ENCODE results near the gene EXT2.

Gene EXT2

DNA sequence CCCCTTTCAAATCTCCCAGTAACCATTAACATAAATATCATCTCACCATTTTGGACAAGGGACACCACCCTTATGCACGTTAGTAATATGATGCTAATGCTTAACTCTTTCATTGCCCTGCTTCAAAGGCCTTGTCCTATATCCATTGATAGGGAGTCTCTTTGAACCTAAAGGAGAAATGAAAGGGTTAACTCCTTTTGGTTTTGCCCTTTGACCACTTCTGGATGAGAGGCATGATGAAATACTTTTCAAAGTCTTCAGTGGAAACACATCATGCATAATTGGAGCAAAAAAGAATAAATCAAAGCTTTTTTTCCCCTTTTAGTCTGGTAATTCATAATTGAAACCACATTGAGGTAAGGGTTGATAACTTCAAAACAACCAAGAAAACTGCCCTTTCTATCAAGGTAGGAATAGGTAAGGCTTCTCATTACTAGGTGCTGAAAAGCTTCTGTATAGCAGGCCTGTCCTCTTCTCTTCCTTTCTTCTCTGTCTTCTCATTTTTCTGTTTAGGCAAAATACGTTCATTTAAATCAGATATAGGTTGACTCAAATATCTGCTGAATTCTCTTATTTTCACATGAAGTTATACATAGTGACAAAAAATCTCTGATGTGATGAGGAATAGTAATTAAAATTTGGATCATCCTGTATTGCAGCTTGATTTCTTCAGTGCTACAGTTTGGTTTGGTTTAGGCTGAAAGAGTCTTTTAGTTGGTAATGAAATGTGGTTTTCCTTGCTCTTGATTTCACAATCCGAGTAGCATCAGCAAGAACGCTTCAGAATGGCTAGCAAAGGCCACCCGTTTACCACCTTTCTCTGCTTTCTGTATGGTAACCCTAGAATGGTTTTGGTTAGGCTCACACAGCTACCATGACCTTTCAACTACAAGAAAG lies 94.8 kb downstream of the EXT2 start:
- H2AFZ ChIP-seq (ENCODE audit: low read length): no peak overlapping the region
- no peaks in the 10 kb centered on the region for H3K4me1 ChIP-seq (ENCODE audit: low read length)

DNA sequence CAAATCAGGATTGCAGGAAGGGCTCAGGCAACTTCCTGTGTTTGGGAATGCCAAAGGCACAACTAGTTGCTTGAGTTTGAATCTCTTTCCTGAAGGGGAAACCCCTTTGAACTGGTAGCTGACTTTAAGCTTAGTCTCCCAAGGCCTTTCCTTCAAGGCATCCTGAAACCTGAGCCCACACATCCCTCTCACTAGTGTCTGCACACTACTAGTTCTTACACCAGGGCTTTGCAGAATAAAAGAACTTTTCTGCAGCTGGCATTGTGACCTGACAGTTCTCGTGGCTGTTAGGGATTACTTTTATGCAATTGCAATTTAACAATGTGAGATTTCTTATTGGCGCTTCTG lies 95.4 kb downstream of the EXT2 start:
- TF ChIP-seq, protein P1, sequence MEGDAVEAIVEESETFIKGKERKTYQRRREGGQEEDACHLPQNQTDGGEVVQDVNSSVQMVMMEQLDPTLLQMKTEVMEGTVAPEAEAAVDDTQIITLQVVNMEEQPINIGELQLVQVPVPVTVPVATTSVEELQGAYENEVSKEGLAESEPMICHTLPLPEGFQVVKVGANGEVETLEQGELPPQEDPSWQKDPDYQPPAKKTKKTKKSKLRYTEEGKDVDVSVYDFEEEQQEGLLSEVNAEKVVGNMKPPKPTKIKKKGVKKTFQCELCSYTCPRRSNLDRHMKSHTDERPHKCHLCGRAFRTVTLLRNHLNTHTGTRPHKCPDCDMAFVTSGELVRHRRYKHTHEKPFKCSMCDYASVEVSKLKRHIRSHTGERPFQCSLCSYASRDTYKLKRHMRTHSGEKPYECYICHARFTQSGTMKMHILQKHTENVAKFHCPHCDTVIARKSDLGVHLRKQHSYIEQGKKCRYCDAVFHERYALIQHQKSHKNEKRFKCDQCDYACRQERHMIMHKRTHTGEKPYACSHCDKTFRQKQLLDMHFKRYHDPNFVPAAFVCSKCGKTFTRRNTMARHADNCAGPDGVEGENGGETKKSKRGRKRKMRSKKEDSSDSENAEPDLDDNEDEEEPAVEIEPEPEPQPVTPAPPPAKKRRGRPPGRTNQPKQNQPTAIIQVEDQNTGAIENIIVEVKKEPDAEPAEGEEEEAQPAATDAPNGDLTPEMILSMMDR (IDR thresholded peaks at IDR 0.05; ENCODE audit: low read length): no peak
- TF ChIP-seq EZH2 (optimal IDR thresholded peaks at IDR 0.05; ENCODE audit: low read depth, low read length) (no peak), EZH2phosphoT487 (IDR thresholded peaks at IDR 0.05; ENCODE audit: low read length) (no peak)
- H3K27me3 ChIP-seq (replicated peaks; ENCODE audit: insufficient read depth, low read length): no peaks in the 10 kb centered on the region
- no peaks in the 10 kb centered on the region for H3K9me2 ChIP-seq (replicated peaks; ENCODE audit: insufficient read depth, low read length)
- no peak overlapping the region for H3K27ac ChIP-seq (ENCODE audit: low read length)
- H4K20me1 ChIP-seq (ENCODE audit: insufficient read depth, low read length): no peaks in the 10 kb centered on the region
- no peaks in the 10 kb centered on the region for H3K4me1 ChIP-seq (ENCODE audit: low read length)
- no peaks in the 10 kb centered on the region for H3K79me2 ChIP-seq (ENCODE audit: low read length)
- H3F3A ChIP-seq (ENCODE audit: insufficient read depth, low read length): no peaks in the 10 kb centered on the region
- H3K9ac ChIP-seq (ENCODE audit: low read length): no peak overlapping the region
- no peak overlapping the region for H3K4me2 ChIP-seq (ENCODE audit: low read depth, low read length)
- 0 out of 2 replicates have a peak, but pooled peaks cover 5% of the 10 kb centered on the region for H3K36me3 ChIP-seq (replicated peaks; ENCODE audit: insufficient read depth, low read length)
- no peak for DNase-seq
- H3K9me3 ChIP-seq (replicated peaks; ENCODE audit: insufficient read depth, low read length): no peaks in the 10 kb centered on the region
- H2AFZ ChIP-seq (ENCODE audit: low read length): no peak overlapping the region
- H3K4me3 ChIP-seq (ENCODE audit: low read length): no peak overlapping the region

More for the DNA sequence above, 94.8 kb downstream of the EXT2 start:
- no peak overlapping the region for H3K9ac ChIP-seq (ENCODE audit: low read length)
- H3K27me3 ChIP-seq (replicated peaks; ENCODE audit: insufficient read depth, low read length): no peaks in the 10 kb centered on the region
- TF ChIP-seq, protein P1 (IDR thresholded peaks at IDR 0.05; ENCODE audit: low read length): no peak
- TF ChIP-seq EZH2 (optimal IDR thresholded peaks at IDR 0.05; ENCODE audit: low read depth, low read length): no peak
- no peak for TF ChIP-seq EZH2phosphoT487 (IDR thresholded peaks at IDR 0.05; ENCODE audit: low read length)
- no peak overlapping the region for H3K4me2 ChIP-seq (ENCODE audit: low read depth, low read length)
- H3K9me2 ChIP-seq (replicated peaks; ENCODE audit: insufficient read depth, low read length): no peaks in the 10 kb centered on the region
- DNase-seq: no peak
- no peaks in the 10 kb centered on the region for H4K20me1 ChIP-seq (ENCODE audit: insufficient read depth, low read length)
- no peak overlapping the region for H3K4me3 ChIP-seq (ENCODE audit: low read length)
- H3K36me3 ChIP-seq (replicated peaks; ENCODE audit: insufficient read depth, low read length): 0 out of 2 replicates have a peak, but pooled peaks cover 5% of the 10 kb centered on the region
- no peaks in the 10 kb centered on the region for H3F3A ChIP-seq (ENCODE audit: insufficient read depth, low read length)
- H3K9me3 ChIP-seq (replicated peaks; ENCODE audit: insufficient read depth, low read length): no peaks in the 10 kb centered on the region
- no peaks in the 10 kb centered on the region for H3K79me2 ChIP-seq (ENCODE audit: low read length)
- H3K27ac ChIP-seq (ENCODE audit: low read length): no peak overlapping the region

DNA sequence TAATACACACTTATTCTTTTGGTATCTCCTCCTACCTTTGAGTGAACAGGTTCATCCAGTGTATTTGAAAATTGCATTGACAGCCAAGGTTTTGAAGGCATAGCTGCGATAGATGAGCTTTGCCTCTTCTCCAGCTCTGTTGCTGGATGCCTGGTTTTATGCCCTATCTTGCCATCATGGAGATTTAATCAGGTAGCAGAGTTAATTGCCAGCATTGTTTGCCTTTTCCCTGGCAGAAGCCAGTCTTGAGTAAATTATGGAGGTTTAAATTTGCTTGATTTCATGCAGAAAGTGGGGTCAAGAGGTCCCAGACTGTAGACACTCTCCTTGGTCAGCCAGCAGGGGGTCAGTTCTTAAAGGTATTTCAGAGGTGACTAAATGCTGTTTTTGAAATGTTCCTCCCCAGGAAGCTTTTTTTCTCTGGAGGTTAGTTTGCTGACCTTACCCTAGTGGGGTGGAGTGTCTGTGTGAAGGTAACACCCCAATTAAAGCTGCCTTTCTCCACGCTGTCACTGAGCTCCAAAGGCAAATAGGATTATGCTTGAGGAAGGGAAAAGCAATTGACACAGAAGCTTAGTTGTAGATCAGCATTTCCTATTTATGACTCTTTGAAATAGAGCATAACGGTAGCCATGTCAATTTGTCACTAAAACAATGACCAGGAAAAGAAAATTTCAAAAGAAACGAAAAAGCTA lies 96.0 kb downstream of the EXT2 start:
- no peak overlapping the region for H3K4me2 ChIP-seq (ENCODE audit: low read depth, low read length)
- no peaks in the 10 kb centered on the region for H4K20me1 ChIP-seq (ENCODE audit: insufficient read depth, low read length)
- H3K4me1 ChIP-seq (ENCODE audit: low read length): no peaks in the 10 kb centered on the region
- H3K9me2 ChIP-seq (replicated peaks; ENCODE audit: insufficient read depth, low read length): no peaks in the 10 kb centered on the region
- H3K79me2 ChIP-seq (ENCODE audit: low read length): no peaks in the 10 kb centered on the region
- 0 out of 2 replicates have a peak, but pooled peaks cover 5% of the 10 kb centered on the region for H3K36me3 ChIP-seq (replicated peaks; ENCODE audit: insufficient read depth, low read length)
- H3F3A ChIP-seq (ENCODE audit: insufficient read depth, low read length): no peaks in the 10 kb centered on the region
- H2AFZ ChIP-seq (ENCODE audit: low read length): no peak overlapping the region
- H3K27ac ChIP-seq (ENCODE audit: low read length): no peak overlapping the region
- H3K9ac ChIP-seq (ENCODE audit: low read length): no peak overlapping the region
- no peak overlapping the region for H3K4me3 ChIP-seq (ENCODE audit: low read length)
- DNase-seq: no peak
- TF ChIP-seq EZH2 (optimal IDR thresholded peaks at IDR 0.05; ENCODE audit: low read depth, low read length) (no peak), EZH2phosphoT487 (IDR thresholded peaks at IDR 0.05; ENCODE audit: low read length) (no peak)
- TF ChIP-seq, protein P1 (IDR thresholded peaks at IDR 0.05; ENCODE audit: low read length): no peak
- H3K9me3 ChIP-seq (replicated peaks; ENCODE audit: insufficient read depth, low read length): no peaks in the 10 kb centered on the region
- H3K27me3 ChIP-seq (replicated peaks; ENCODE audit: insufficient read depth, low read length): no peaks in the 10 kb centered on the region

Measured in MM.1S (cell line).